HepG2 (cell line): ENCODE data around the gene TNFSF13. TPM values are rescaled to one million over a fixed set of nuclear protein-coding genes. Genes with fewer than 3 reads are reported as not detected.

Experiments
- ATAC-seq: fragments of 200-7000 bp; cut with Tn5 transposase; 3 replicates; pipeline ENCODE4 v1.9.1; 2020; ENCODE audit warnings: mild to moderate bottlenecking, moderate library complexity
- BruUV-seq: library from RNA; stranded (reverse); fragments of 400-500 nt; replicated peaks from 2 replicates; lab custom pipeline; 2021; lab: Mats Ljungman, UMichigan
- CTCF ChIA-PET: fragments of 300-600 bp; formaldehyde crosslinking; extraction: SDS; loops from one replicate; lab custom pipeline; 2021; ENCODE audit warnings: low total read pairs, inconsistent platforms, low intra/inter-chr PET ratio; lab: Yijun Ruan, JAX
- POLR2A ChIA-PET: fragments of 350-600 bp; sonication (Branson Sonifier 250); formaldehyde crosslinking; loops from one replicate; lab custom pipeline; 2020; ENCODE audit warnings: antibody characterized with exemption, inconsistent platforms; lab: Yijun Ruan, JAX
- DNase-seq: peaks from one replicate; pipeline ENCODE4 v3.0.0-alpha.2; 2015; ENCODE audit warnings: low spot score
- FAIRE-seq: peaks from 3 replicates; lab custom pipeline; 2011; peaks lifted over from hg19 to GRCh38; lab: Jason Lieb, UNC
- H2AFZ ChIP-seq: one replicate; pipeline ENCODE4 v1.6.1; 2011; ENCODE audit warnings: low read length, inconsistent platforms
- H3K27ac ChIP-seq: fragments of 300-600 bp; 3 replicates; pipeline ENCODE4 v1.8.0; 2011; ENCODE audit warnings: mixed run types, mild to moderate bottlenecking, mixed read lengths, low read length, inconsistent platforms; ENCODE audit not compliant: insufficient read depth; ENCODE audit errors: extremely low read length
- H3K27me3 ChIP-seq, 2 experiments: fragments of 200-600 bp in 1 of 2; 2 replicates in 1 of 2; 3 replicates in 1 of 2; pipeline versions ENCODE4 v1.6.0 to v1.8.0; 2011; ENCODE audit warnings: low read length in 2 of 2, mild to moderate bottlenecking in 2 of 2, moderate library complexity in 2 of 2, inconsistent platforms in 1 of 2; ENCODE audit not compliant: insufficient read depth in 2 of 2, control insufficient read depth in 1 of 2
- H3K36me3 ChIP-seq, 2 experiments: fragments of 200-600 bp in 1 of 2; replicated peaks in 1 of 2; 2 replicates in 1 of 2; 3 replicates in 1 of 2; pipeline versions ENCODE4 v1.5.1 to v1.8.0; 2011; ENCODE audit warnings: low read length in 2 of 2, inconsistent platforms in 1 of 2; ENCODE audit not compliant: insufficient read depth in 2 of 2, control insufficient read depth in 1 of 2
- H3K4me1 ChIP-seq: 2 replicates; pipeline ENCODE4 v1.5.1; 2012; ENCODE audit warnings: low read length, inconsistent platforms; ENCODE audit not compliant: insufficient read depth
- H3K4me2 ChIP-seq: 2 replicates; pipeline ENCODE4 v1.6.0; 2011; ENCODE audit warnings: low read depth, low read length, inconsistent platforms
- H3K4me3 ChIP-seq, 3 experiments: fragments of 200-600 bp in 1 of 3; sonication (generic), shearing (Covaris generic) in 1 of 3; replicated peaks in 1 of 3; 2 replicates each; pipeline ENCODE4 v1.5.1; 2011 to 2016; ENCODE audit warnings: low read length in 3 of 3, inconsistent platforms in 2 of 3, low read depth in 2 of 3, mild to moderate bottlenecking in 2 of 3, control low read depth in 1 of 3, mixed read lengths in 1 of 3; ENCODE audit not compliant: insufficient read depth in 1 of 3
- H3K79me2 ChIP-seq: one replicate; pipeline ENCODE4 v1.6.1; 2011; ENCODE audit warnings: low read length, inconsistent platforms; ENCODE audit not compliant: insufficient read depth
- H3K9ac ChIP-seq: 2 replicates; pipeline ENCODE4 v1.6.0; 2011; ENCODE audit warnings: mild to moderate bottlenecking, low read depth, low read length, inconsistent platforms; ENCODE audit not compliant: insufficient read depth
- H3K9me3 ChIP-seq: 2 replicates; pipeline ENCODE4 v1.5.1; 2012; ENCODE audit warnings: mild to moderate bottlenecking, low read length
- H4K20me1 ChIP-seq: 2 replicates; pipeline ENCODE4 v1.6.0; 2011; ENCODE audit warnings: inconsistent platforms, mild to moderate bottlenecking, low read length, moderate library complexity; ENCODE audit not compliant: insufficient read depth
- AFF4 ChIP-seq: sonication (generic); formaldehyde crosslinking; IDR thresholded peaks from 2 replicates; pipeline ENCODE4 v1.4.0; 2020; ENCODE audit warnings: missing genetic modification reagents
- AGO2 ChIP-seq: fragments of 200-400 bp; formaldehyde crosslinking; optimal IDR thresholded peaks from 2 replicates; pipeline ENCODE3; 2017; ENCODE audit warnings: mild to moderate bottlenecking, low read depth, low read length, moderate library complexity
- CREBL2 ChIP-seq: sonication (generic); formaldehyde crosslinking; IDR thresholded peaks from 2 replicates; pipeline ENCODE4 v1.8.1; 2023; ENCODE audit warnings: missing genetic modification reagents, mild to moderate bottlenecking, borderline replicate concordance
- KDM5A ChIP-seq: fragments of 200-600 bp; sonication (generic); IDR thresholded peaks from 2 replicates; pipeline ENCODE4 v1.7.0; 2018; ENCODE audit warnings: antibody characterized with exemption, mild to moderate bottlenecking, low read length, borderline replicate concordance
- MEF2D ChIP-seq: sonication (generic); formaldehyde crosslinking; IDR thresholded peaks from 2 replicates; pipeline ENCODE4 v1.5.1; 2020; ENCODE audit warnings: mild to moderate bottlenecking, missing genetic modification reagents
- TARDBP ChIP-seq: sonication (generic); formaldehyde crosslinking; IDR thresholded peaks from 2 replicates; pipeline ENCODE4 v1.8.0; 2022; ENCODE audit warnings: mild to moderate bottlenecking, missing genetic modification reagents
- U2AF2 ChIP-seq: fragments of 200-400 bp; formaldehyde crosslinking; IDR thresholded peaks from 2 replicates; pipeline ENCODE4 v1.6.1; 2017; ENCODE audit warnings: low read depth, mild to moderate bottlenecking, low read length
- ZHX1 ChIP-seq: sonication (generic); formaldehyde crosslinking; IDR thresholded peaks from 2 replicates; pipeline ENCODE4 v1.8.1; 2022; ENCODE audit warnings: low read depth, mild to moderate bottlenecking, missing genetic modification reagents
- ZNF17 ChIP-seq: sonication (generic); formaldehyde crosslinking; IDR thresholded peaks from 2 replicates; pipeline ENCODE4 v1.5.0; 2020; ENCODE audit warnings: mild to moderate bottlenecking, missing genetic modification reagents
- ZNF556 ChIP-seq: sonication (generic); formaldehyde crosslinking; IDR thresholded peaks from 2 replicates; pipeline ENCODE4 v1.4.0; 2020; ENCODE audit warnings: mild to moderate bottlenecking, missing genetic modification reagents, borderline replicate concordance
- ZNF572 ChIP-seq: sonication (generic); formaldehyde crosslinking; IDR thresholded peaks from 2 replicates; pipeline ENCODE4 v1.5.1; 2020; ENCODE audit warnings: mild to moderate bottlenecking, missing genetic modification reagents
- WGBS: methylation state at CpG from one replicate; pipeline ENCODE4 v1.1.6; 2017; ENCODE audit warnings: low lambda C conversion rate; 5-methylcytosine and 5-hydroxymethylcytosine counted together
- in situ Hi-C: cut with HindIII; loops from 2 replicates; pipeline ENCODE4 v1.10.0; 2017; ENCODE audit warnings: low pct_unique_long_range_greater_than_20kb; ENCODE audit not compliant: extremely low pct_ligation_motif_present
- intact Hi-C: fragments of 100-400 bp; cut with micrococcal nuclease; formaldehyde crosslinking; loops from one replicate; pipeline ENCODE4 v1.10.0; 2022; ENCODE audit not compliant: unreplicated experiment
- polyA plus RNA-seq, 8 experiments: library from polyadenylated mRNA; depleted of rRNA in 3 of 8; stranded (reverse) in 7 of 8; unstranded in 1 of 8; fragments of >200 nt; fragmentation: Illumina TruSeq in 4 of 8; extraction: Trizol in 4 of 8; gene quantifications; 2 replicates each; pipeline versions ENCODE4 v1.2.1 to v1.2.3, GENCODE V29; 2011 to 2016; ENCODE audit warnings: low read depth in 4 of 8, missing spikeins in 1 of 8, mixed read lengths in 1 of 8; ENCODE audit not compliant: insufficient read depth in 1 of 8
- total RNA-seq, 5 experiments: library from RNA; depleted of rRNA; stranded (reverse); fragments of >200 nt; fragmentation: Illumina TruSeq; extraction: Trizol; gene quantifications; 2 replicates each; pipeline ENCODE4 v1.2.3, GENCODE V29; 2016; ENCODE audit warnings: low read depth in 1 of 5
- TF ChIP-seq, protein P1 (sequence below): IDR thresholded peaks from 2 replicates; pipeline ENCODE4 v1.6.1; 2016; ENCODE audit warnings: missing genetic modification reagents, missing compliant biosample characterization

The TNFSF13 gene
- total and polyA plus RNA-seq, 2 of the 13 experiments (the other 11 are each of a cell fraction or from before 2014, with no cell fraction given) = 2.5 to 3.3 TPM

DNA sequence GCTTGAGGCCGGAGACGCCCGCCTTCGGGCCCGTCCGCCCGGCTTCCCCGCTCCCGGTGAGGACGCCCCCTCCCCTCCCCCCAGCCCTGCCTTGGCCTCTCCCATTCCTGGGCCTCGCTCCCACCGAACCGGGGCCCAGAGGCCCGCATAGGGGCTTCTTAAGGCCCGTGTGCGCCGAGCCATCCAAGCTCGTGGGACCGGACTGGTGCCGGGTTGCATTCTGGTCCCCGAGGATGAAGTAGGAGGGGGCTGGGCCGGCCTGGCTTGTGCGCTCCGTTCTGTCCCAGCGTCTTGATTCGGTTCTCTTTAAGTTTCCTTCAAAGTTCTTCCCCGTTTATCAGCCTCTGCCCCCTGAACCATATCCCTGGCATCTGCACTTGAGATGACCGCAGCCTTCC lies 3.7 kb downstream of the TNFSF13 start (continued):
- TF ChIP-seq CREBL2 (CRISPR knock-in tag) = no peak
- no peak for TF ChIP-seq ZNF556 (CRISPR knock-in tag)
- peak; percentile 79 for TF ChIP-seq KDM5A
- TF ChIP-seq ZHX1 (CRISPR knock-in tag) = no peak
- 0 out of 2 replicates have a peak, but pooled peaks have one; percentile 12 for TF ChIP-seq MEF2D (CRISPR knock-in tag)
- no peak for TF ChIP-seq U2AF2
- no peak for TF ChIP-seq ZNF572 (CRISPR knock-in tag)

- Histone ChIP-seq H3K9me3 (no peaks in the 10 kb centered on the region), H3K27ac (no peak overlapping the region), H3K36me3 (peaks cover 11 to 34% of the 10 kb centered on the region in 2 experiments), H3K9ac (peak overlapping the region; percentile 91), H2AFZ (no peak overlapping the region), H4K20me1 (no peaks in the 10 kb centered on the region), H3K4me3 (peak overlapping the region in 2 of 3 experiments; percentile 90 to 92; a peak in 4 of 6 replicates), H3K4me2 (peak overlapping the region; percentile 96; the same call in 1 of the 2 replicates), H3K79me2 (peaks cover 27% of the 10 kb centered on the region), H3K27me3 (no peaks in the 10 kb centered on the region; a peak in 1 of 5 replicates), H3K4me1 (peaks cover 47% of the 10 kb centered on the region)
- in situ Hi-C loops = no loop called here
- no TSS peak for BruUV-seq
- 94% methylated on average over 28 of the region's 30 CpGs for WGBS
- CTCF ChIA-PET = no interaction called here
- FAIRE-seq (no peak), ATAC-seq (no peak), DNase-seq (no peak)
- POLR2A ChIA-PET = no interaction called here
- intact Hi-C loops = loop anchor here (10.0 kb wide), 1 partner anchor 208 kb away; the partner anchor contains the start of genes KCTD11 and TMEM95
- no peak for TF ChIP-seq ZNF17 (CRISPR knock-in tag)
- no peak for TF ChIP-seq TARDBP (CRISPR knock-in tag)
- TF ChIP-seq, protein P1, sequence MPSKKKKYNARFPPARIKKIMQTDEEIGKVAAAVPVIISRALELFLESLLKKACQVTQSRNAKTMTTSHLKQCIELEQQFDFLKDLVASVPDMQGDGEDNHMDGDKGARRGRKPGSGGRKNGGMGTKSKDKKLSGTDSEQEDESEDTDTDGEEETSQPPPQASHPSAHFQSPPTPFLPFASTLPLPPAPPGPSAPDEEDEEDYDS = no peak
- TF ChIP-seq AGO2 = peak; percentile 34
- no peak for TF ChIP-seq AFF4 (CRISPR knock-in tag)
Measured at GRCh38 chr17:7563115-7563869, 4.7 kb downstream of the TNFSF13 start.
